ENCODE results near the gene STAT2. TPM values are rescaled to one million over a fixed set of nuclear protein-coding genes. Genes with fewer than 3 reads are reported as not detected.

Gene STAT2
- total and polyA plus RNA-seq, 9 of the 15 experiments (the other 6 are each of a cell fraction or from before 2014, with no cell fraction given): 15.5 to 46.9 (median 40.1) TPM

GRCh38 chr12:56351325-56351724, 8.6 kb downstream of the STAT2 start (continued):
- TF ChIP-seq, protein P1, sequence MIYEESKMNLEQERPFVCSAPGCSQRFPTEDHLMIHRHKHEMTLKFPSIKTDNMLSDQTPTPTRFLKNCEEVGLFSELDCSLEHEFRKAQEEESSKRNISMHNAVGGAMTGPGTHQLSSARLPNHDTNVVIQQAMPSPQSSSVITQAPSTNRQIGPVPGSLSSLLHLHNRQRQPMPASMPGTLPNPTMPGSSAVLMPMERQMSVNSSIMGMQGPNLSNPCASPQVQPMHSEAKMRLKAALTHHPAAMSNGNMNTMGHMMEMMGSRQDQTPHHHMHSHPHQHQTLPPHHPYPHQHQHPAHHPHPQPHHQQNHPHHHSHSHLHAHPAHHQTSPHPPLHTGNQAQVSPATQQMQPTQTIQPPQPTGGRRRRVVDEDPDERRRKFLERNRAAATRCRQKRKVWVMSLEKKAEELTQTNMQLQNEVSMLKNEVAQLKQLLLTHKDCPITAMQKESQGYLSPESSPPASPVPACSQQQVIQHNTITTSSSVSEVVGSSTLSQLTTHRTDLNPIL (CRISPR knock-in tag; IDR thresholded peaks at IDR 0.05): no peak
- TF ChIP-seq MAZ (CRISPR knock-in tag; conservative IDR thresholded peaks at IDR 0.05 in 1 of 2, IDR thresholded peaks at IDR 0.05 in 1 of 2) (no peak), ZNF75A (CRISPR knock-in tag; IDR thresholded peaks at IDR 0.05) (no peak)
- TF ChIP-seq, protein P2, sequence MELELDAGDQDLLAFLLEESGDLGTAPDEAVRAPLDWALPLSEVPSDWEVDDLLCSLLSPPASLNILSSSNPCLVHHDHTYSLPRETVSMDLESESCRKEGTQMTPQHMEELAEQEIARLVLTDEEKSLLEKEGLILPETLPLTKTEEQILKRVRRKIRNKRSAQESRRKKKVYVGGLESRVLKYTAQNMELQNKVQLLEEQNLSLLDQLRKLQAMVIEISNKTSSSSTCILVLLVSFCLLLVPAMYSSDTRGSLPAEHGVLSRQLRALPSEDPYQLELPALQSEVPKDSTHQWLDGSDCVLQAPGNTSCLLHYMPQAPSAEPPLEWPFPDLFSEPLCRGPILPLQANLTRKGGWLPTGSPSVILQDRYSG (tag; conservative IDR thresholded peaks at IDR 0.05; ENCODE audit: low read depth): no peak

DNA sequence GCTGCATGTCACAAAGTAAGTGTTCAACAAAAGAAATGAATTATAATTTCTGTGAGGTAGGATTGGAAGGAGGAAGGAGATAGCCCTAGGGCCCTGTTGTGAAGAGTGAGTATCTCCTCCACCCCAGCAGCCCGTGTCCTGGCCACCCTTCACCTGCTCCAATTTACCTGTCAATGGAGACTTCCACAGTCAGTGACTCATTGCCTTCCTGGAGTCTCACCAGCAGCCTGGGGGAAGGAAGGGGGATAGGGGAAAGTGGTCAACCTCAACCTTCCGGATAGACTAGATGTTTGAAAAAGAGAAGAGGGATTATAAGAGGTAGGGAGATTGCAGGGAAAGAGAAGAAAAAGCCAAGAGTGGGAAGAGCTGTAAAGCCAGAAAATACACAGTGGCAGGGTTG, 9.2 kb downstream of the STAT2 start:
- ChIA-PET POLR2A (interaction anchor here (0.6 to 19.4 kb wide), 7 partner anchors 4 to 121 kb away, joined by 3 to 274 read pairs (median 3); partner anchors contain the start of genes APOF, IL23A, PAN2 and STAT2), CTCF (ENCODE audit: low intra/inter-chr PET ratio) (no interaction called here)
- FAIRE-seq: no peak
- Histone ChIP-seq H3K27me3 (ENCODE audit: control insufficient read depth in 2 of 2, insufficient read depth in 2 of 2, low read length in 2 of 2) (no peaks in the 10 kb centered on the region), H3K9ac (ENCODE audit: insufficient read depth in 1 of 2, low read depth in 2 of 2, low read length in 2 of 2) (no peak overlapping the region; a peak in 1 of 4 replicates), H3K27ac (ENCODE audit: extremely low read depth, low read depth, low read length) (no peak overlapping the region), H2AFZ (ENCODE audit: low read depth, low read length) (no peak overlapping the region), H3K9me1 (ENCODE audit: control insufficient read depth, insufficient read depth, low read length) (peaks cover 4% of the 10 kb centered on the region), H3K4me3 (no peak overlapping the region), H3K9me3 (replicated peaks; ENCODE audit: control insufficient read depth, insufficient read depth, low read depth, low read length) (no peaks in the 10 kb centered on the region), H3K79me2 (ENCODE audit: control insufficient read depth, insufficient read depth, low read length) (no peaks in the 10 kb centered on the region), H3K4me2 (ENCODE audit: insufficient read depth, low read length) (no peak overlapping the region), H3K4me1 (replicated peaks in 1 of 2; ENCODE audit: control insufficient read depth in 2 of 2, insufficient read depth in 2 of 2, low read length in 2 of 2) (no peaks in the 10 kb centered on the region; a peak in 1 of 5 replicates), H4K20me1 (replicated peaks; ENCODE audit: control insufficient read depth, insufficient read depth, low read length) (no peaks in the 10 kb centered on the region), H3K36me3 (ENCODE audit: control insufficient read depth, insufficient read depth, low read length) (peaks cover 83% of the 10 kb centered on the region; the same call in 2 of the 3 replicates)
- in situ Hi-C loops (cut with MboI) (no loop called here), intact Hi-C loops (cut with micrococcal nuclease) (no loop called here)
- no TSS peak for BruUV-seq (replicated peaks)
- TF ChIP-seq ZNF134 (CRISPR knock-in tag; conservative IDR thresholded peaks at IDR 0.05) (no peak), MNT (conservative IDR thresholded peaks at IDR 0.05) (no peak), TRIM24 (IDR thresholded peaks at IDR 0.05) (no peak), MTA3 (IDR thresholded peaks at IDR 0.05; ENCODE audit: borderline replicate concordance) (no peak)
- whole genome bisulfite sequencing (ENCODE audit: insufficient coverage, low coverage, missing lambda C conversion rate): 90% methylated on average over 2 of the region's 2 CpGs
- no peak for ATAC-seq
- DNase-seq (ENCODE audit: extremely low read depth in 1 of 4, low spot score in 3 of 4): no peak

All from K562 (cell line).